SU-DHL-6 (cell line): ENCODE results near the gene MYLK.

ENCODE experiments used
- H2AFZ ChIP-seq: fragments of 200-600 bp; sonication (generic); 2 replicates; pipeline ENCODE4 v1.6.1; 2014; ENCODE audit warnings: low read depth, mild to moderate bottlenecking, moderate library complexity, mixed read lengths, antibody characterized with exemption, low read length; ENCODE audit not compliant: severe bottlenecking
- H3F3A ChIP-seq: fragments of 200-600 bp; shearing (Covaris generic); 2 replicates; pipeline ENCODE4 v1.6.0; 2016; ENCODE audit warnings: antibody characterized with exemption, mild to moderate bottlenecking; ENCODE audit not compliant: insufficient read depth
- H3K27ac ChIP-seq: fragments of 200-600 bp; sonication (generic); 2 replicates; pipeline ENCODE4 v1.5.1; 2016; ENCODE audit warnings: low read depth, mild to moderate bottlenecking, low read length, moderate library complexity, mixed read lengths
- H3K27me3 ChIP-seq: fragments of 200-600 bp; sonication (generic), shearing (Covaris generic); 2 replicates; pipeline ENCODE4 v1.6.0; 2014; ENCODE audit warnings: mild to moderate bottlenecking, low read length
- H3K36me3 ChIP-seq: fragments of 200-600 bp; sonication (generic); 2 replicates; pipeline ENCODE4 v1.6.1; 2014; ENCODE audit warnings: mild to moderate bottlenecking, low read length, mixed read lengths
- H3K4me2 ChIP-seq: fragments of 300-600, 200-600 bp; shearing (Covaris generic), sonication (generic); 2 replicates; pipeline ENCODE4 v1.6.0; 2014; ENCODE audit warnings: low read length, low read depth, mild to moderate bottlenecking; ENCODE audit not compliant: poor library complexity, severe bottlenecking
- H3K4me3 ChIP-seq: fragments of 200-600 bp; sonication (generic); 2 replicates; pipeline ENCODE4 v1.5.1; 2014; ENCODE audit warnings: antibody characterized with exemption, low read length, mild to moderate bottlenecking, mixed read lengths; ENCODE audit not compliant: insufficient read depth, poor library complexity, severe bottlenecking
- H3K79me2 ChIP-seq: fragments of 200-600 bp; sonication (generic); 2 replicates; pipeline ENCODE4 v1.6.1; 2014; ENCODE audit warnings: mild to moderate bottlenecking, low read length, moderate library complexity; ENCODE audit not compliant: insufficient read depth
- H3K9ac ChIP-seq: fragments of 200-600 bp; sonication (generic); 2 replicates; pipeline ENCODE4 v1.7.0; 2014; ENCODE audit warnings: mild to moderate bottlenecking, low read length
- H3K9me2 ChIP-seq: fragments of 200-600 bp; sonication (generic); replicated peaks from 2 replicates; pipeline ENCODE4 v1.6.1; 2014; ENCODE audit warnings: low read length; ENCODE audit not compliant: insufficient read depth
- H3K9me3 ChIP-seq: fragments of 200-600 bp; sonication (generic); 2 replicates; pipeline ENCODE4 v1.6.1; 2014; ENCODE audit warnings: low read length, mixed read lengths; ENCODE audit not compliant: insufficient read depth
- H4K20me1 ChIP-seq: fragments of 200-600 bp; sonication (generic); 2 replicates; pipeline ENCODE4 v1.6.1; 2014; ENCODE audit warnings: low read depth, mild to moderate bottlenecking, antibody characterized with exemption, low read length, moderate library complexity, mixed read lengths
- EZH2phosphoT487 ChIP-seq: fragments of 200-600 bp; sonication (generic), shearing (Covaris generic); conservative IDR thresholded peaks from 2 replicates; pipeline ENCODE4 v1.6.1; 2018; ENCODE audit warnings: mild to moderate bottlenecking, antibody characterized with exemption, low read length, moderate library complexity, mixed read lengths
- TF ChIP-seq, protein P1 (sequence below): fragments of 200-600 bp; sonication (generic); IDR thresholded peaks from one replicate; pipeline ENCODE4 v1.5.1; 2017; ENCODE audit warnings: antibody characterized with exemption, mild to moderate bottlenecking, low read length, moderate library complexity; ENCODE audit not compliant: insufficient read depth, poor library complexity, severe bottlenecking

Gene MYLK

DNA sequence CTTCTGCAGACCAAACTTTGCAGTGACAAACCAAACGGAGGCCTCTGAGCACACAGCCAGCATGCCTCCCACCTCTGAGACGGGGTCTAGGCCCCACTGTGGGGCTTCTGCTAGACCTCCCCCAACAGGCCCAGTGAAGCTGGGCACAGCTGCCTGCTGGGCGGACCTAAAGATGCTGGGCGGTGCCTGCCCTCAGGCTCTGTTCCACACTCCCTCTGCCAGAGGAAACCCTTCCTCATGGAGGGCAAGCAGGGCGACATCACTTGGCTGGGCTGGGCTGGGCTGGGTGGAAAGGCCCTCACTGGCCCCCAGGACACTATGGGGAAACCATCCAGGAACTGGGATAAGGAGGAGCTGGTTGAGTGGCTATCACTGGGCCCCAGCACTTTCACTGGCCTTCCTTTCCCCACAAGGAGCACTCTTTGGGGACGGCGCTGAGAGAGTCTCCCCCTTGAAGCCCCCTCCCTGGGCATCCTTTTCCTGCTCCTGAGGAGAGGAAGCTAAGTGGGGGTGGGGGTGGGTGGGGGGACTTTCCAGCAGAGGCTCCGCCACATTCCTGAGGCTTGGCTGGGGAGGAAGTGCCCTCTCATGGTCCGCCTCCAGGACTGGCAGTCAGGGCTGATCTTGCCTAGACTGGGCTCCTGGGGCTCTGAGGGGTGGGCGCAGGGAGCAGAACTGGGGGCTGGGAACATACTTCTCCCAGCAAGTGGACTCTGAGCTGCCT lies 201.2 kb downstream of the MYLK start:
- TF ChIP-seq EZH2phosphoT487, result no peak
- TF ChIP-seq, protein P1, sequence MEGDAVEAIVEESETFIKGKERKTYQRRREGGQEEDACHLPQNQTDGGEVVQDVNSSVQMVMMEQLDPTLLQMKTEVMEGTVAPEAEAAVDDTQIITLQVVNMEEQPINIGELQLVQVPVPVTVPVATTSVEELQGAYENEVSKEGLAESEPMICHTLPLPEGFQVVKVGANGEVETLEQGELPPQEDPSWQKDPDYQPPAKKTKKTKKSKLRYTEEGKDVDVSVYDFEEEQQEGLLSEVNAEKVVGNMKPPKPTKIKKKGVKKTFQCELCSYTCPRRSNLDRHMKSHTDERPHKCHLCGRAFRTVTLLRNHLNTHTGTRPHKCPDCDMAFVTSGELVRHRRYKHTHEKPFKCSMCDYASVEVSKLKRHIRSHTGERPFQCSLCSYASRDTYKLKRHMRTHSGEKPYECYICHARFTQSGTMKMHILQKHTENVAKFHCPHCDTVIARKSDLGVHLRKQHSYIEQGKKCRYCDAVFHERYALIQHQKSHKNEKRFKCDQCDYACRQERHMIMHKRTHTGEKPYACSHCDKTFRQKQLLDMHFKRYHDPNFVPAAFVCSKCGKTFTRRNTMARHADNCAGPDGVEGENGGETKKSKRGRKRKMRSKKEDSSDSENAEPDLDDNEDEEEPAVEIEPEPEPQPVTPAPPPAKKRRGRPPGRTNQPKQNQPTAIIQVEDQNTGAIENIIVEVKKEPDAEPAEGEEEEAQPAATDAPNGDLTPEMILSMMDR, result no peak
- Histone ChIP-seq H3K9ac (no peak overlapping the region), H3K27me3 (no peaks in the 10 kb centered on the region), H4K20me1 (no peaks in the 10 kb centered on the region), H3K4me2 (no peak overlapping the region), H3F3A (no peaks in the 10 kb centered on the region), H3K9me3 (no peaks in the 10 kb centered on the region), H3K36me3 (no peaks in the 10 kb centered on the region), H3K27ac (no peak overlapping the region), H3K4me3 (no peak overlapping the region), H3K9me2 (no peaks in the 10 kb centered on the region), H2AFZ (no peak overlapping the region), H3K79me2 (no peaks in the 10 kb centered on the region)

DNA sequence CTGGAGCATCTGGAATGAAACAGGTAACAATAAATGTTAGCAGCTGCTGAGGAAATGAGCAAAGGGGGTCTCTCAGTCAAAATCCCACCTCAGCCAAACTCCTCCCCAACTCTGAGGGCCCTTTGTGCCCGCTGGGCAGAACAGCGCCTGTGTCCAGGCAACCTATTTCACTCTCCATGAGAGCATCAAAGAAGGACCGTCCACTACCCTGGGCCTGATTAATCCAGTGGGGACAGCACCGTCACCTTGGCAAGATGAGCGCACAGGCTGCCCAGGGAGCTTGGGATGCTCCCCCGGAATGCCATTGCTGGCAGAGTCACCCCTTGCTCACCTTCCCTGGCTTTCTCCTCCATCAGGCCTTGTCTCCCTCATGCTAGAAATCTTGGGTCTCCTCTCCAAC lies 201.8 kb downstream of the MYLK start:
- Histone ChIP-seq H3K36me3 (no peaks in the 10 kb centered on the region), H3K27me3 (no peaks in the 10 kb centered on the region), H3K4me3 (no peak overlapping the region), H3K4me2 (no peak overlapping the region), H3K27ac (no peak overlapping the region), H3K79me2 (no peaks in the 10 kb centered on the region), H3K9ac (no peak overlapping the region), H3K9me2 (no peaks in the 10 kb centered on the region), H3K9me3 (no peaks in the 10 kb centered on the region), H2AFZ (no peak overlapping the region), H4K20me1 (no peaks in the 10 kb centered on the region), H3F3A (no peaks in the 10 kb centered on the region)
- TF ChIP-seq, protein P1, result no peak
- TF ChIP-seq EZH2phosphoT487, result no peak

DNA sequence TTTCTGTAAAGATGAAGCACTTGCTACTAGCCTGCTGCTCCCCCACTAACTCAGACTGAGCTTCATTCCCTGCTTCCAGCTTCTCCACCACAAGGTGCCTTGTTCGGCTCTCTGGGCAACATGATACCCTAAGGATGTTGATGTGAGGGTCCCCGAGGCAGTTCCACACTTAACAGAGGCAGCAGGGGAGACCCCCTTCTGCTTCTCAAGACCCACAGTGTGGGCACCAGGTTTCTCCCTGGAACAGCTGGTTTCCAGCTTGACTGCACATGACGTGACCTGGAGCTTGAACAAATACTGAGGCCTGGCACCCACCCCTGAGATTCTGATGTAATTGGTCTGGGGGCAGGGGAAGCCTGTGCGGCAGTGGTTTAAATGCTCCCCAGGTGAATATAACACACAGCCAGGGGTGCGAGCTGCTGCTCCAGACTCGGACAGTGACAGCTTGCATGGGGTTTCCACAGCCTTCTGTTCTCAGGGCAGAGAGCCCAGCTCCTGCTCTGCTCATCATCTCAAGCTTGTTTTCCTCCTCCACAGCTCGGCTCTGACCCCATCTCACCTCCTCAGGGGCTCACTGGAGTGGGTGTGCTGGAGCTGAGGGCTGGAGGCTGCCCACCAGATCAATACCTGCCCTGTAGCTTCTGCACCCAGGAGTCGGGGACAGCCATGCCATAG lies 204.3 kb downstream of the MYLK start:
- Histone ChIP-seq H3K4me3 (no peak overlapping the region), H3K27ac (no peak overlapping the region), H3K4me2 (no peak overlapping the region), H3K36me3 (no peaks in the 10 kb centered on the region), H3K9me3 (no peaks in the 10 kb centered on the region), H3K79me2 (no peaks in the 10 kb centered on the region), H3K9me2 (no peaks in the 10 kb centered on the region), H3K27me3 (no peaks in the 10 kb centered on the region), H3F3A (no peaks in the 10 kb centered on the region), H4K20me1 (no peaks in the 10 kb centered on the region), H2AFZ (no peak overlapping the region), H3K9ac (no peak overlapping the region)
- TF ChIP-seq, protein P1, result no peak
- no peak for TF ChIP-seq EZH2phosphoT487
